Measurements from ENCODE around the gene SLC15A4.

DNA sequence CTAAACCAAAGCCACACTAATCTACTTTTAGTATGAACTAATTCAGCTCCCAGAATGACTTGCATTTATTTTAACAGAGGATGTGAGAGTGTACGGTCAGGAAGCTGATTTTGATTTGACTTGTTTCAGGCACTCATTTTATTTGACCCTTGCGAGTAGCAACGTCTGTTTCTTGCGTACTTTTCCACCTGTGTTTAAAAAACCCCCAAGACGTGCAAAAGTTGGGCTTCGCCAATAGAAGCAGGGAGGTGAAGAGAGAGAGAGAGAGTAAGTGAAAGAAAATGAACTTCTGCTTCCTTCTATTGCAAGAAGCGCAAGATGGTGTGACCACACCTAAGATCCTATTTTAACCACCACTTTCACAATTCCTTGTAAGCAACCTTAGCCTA lies 6.7 kb upstream of the SLC15A4 start:
- TF ChIP-seq, protein P1, sequence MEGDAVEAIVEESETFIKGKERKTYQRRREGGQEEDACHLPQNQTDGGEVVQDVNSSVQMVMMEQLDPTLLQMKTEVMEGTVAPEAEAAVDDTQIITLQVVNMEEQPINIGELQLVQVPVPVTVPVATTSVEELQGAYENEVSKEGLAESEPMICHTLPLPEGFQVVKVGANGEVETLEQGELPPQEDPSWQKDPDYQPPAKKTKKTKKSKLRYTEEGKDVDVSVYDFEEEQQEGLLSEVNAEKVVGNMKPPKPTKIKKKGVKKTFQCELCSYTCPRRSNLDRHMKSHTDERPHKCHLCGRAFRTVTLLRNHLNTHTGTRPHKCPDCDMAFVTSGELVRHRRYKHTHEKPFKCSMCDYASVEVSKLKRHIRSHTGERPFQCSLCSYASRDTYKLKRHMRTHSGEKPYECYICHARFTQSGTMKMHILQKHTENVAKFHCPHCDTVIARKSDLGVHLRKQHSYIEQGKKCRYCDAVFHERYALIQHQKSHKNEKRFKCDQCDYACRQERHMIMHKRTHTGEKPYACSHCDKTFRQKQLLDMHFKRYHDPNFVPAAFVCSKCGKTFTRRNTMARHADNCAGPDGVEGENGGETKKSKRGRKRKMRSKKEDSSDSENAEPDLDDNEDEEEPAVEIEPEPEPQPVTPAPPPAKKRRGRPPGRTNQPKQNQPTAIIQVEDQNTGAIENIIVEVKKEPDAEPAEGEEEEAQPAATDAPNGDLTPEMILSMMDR (IDR thresholded peaks at IDR 0.05; ENCODE audit: insufficient read depth, low read length) = no peak
- TF ChIP-seq, protein P2, sequence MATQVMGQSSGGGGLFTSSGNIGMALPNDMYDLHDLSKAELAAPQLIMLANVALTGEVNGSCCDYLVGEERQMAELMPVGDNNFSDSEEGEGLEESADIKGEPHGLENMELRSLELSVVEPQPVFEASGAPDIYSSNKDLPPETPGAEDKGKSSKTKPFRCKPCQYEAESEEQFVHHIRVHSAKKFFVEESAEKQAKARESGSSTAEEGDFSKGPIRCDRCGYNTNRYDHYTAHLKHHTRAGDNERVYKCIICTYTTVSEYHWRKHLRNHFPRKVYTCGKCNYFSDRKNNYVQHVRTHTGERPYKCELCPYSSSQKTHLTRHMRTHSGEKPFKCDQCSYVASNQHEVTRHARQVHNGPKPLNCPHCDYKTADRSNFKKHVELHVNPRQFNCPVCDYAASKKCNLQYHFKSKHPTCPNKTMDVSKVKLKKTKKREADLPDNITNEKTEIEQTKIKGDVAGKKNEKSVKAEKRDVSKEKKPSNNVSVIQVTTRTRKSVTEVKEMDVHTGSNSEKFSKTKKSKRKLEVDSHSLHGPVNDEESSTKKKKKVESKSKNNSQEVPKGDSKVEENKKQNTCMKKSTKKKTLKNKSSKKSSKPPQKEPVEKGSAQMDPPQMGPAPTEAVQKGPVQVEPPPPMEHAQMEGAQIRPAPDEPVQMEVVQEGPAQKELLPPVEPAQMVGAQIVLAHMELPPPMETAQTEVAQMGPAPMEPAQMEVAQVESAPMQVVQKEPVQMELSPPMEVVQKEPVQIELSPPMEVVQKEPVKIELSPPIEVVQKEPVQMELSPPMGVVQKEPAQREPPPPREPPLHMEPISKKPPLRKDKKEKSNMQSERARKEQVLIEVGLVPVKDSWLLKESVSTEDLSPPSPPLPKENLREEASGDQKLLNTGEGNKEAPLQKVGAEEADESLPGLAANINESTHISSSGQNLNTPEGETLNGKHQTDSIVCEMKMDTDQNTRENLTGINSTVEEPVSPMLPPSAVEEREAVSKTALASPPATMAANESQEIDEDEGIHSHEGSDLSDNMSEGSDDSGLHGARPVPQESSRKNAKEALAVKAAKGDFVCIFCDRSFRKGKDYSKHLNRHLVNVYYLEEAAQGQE (IDR thresholded peaks at IDR 0.05; ENCODE audit: insufficient replicate concordance, low read depth) = peak; percentile 50
